ENCODE results near the gene FXR1. TPM values are rescaled to one million over a fixed set of nuclear protein-coding genes. Genes with fewer than 3 reads are reported as not detected.

Gene FXR1
- total RNA-seq, 1 experiment from 2014 or later = 245 TPM

DNA sequence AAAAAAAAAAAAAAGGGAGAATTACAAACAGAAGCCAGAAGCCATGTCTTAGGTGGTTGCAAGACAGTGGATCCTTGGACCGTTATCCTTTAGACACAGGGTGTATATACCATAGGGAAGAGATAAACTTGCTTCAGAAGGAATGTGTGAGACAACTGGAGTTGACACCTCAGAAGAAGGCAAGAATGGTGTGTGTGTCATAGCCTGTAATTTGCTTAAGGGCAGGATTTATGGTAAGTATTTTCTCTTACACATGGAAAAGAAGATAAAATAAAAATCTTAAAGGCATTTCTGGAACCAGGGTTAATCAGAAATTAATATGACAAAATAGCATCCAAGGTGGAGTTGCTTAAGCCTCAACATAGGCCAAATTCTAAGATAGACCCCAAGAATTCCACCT, 96.3 kb downstream of the FXR1 start (continued):
- TF ChIP-seq, protein P1, sequence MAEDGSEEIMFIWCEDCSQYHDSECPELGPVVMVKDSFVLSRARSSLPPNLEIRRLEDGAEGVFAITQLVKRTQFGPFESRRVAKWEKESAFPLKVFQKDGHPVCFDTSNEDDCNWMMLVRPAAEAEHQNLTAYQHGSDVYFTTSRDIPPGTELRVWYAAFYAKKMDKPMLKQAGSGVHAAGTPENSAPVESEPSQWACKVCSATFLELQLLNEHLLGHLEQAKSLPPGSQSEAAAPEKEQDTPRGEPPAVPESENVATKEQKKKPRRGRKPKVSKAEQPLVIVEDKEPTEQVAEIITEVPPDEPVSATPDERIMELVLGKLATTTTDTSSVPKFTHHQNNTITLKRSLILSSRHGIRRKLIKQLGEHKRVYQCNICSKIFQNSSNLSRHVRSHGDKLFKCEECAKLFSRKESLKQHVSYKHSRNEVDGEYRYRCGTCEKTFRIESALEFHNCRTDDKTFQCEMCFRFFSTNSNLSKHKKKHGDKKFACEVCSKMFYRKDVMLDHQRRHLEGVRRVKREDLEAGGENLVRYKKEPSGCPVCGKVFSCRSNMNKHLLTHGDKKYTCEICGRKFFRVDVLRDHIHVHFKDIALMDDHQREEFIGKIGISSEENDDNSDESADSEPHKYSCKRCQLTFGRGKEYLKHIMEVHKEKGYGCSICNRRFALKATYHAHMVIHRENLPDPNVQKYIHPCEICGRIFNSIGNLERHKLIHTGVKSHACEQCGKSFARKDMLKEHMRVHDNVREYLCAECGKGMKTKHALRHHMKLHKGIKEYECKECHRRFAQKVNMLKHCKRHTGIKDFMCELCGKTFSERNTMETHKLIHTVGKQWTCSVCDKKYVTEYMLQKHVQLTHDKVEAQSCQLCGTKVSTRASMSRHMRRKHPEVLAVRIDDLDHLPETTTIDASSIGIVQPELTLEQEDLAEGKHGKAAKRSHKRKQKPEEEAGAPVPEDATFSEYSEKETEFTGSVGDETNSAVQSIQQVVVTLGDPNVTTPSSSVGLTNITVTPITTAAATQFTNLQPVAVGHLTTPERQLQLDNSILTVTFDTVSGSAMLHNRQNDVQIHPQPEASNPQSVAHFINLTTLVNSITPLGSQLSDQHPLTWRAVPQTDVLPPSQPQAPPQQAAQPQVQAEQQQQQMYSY (CRISPR knock-in tag; IDR thresholded peaks at IDR 0.05) = no peak
- TF ChIP-seq, protein P2, sequence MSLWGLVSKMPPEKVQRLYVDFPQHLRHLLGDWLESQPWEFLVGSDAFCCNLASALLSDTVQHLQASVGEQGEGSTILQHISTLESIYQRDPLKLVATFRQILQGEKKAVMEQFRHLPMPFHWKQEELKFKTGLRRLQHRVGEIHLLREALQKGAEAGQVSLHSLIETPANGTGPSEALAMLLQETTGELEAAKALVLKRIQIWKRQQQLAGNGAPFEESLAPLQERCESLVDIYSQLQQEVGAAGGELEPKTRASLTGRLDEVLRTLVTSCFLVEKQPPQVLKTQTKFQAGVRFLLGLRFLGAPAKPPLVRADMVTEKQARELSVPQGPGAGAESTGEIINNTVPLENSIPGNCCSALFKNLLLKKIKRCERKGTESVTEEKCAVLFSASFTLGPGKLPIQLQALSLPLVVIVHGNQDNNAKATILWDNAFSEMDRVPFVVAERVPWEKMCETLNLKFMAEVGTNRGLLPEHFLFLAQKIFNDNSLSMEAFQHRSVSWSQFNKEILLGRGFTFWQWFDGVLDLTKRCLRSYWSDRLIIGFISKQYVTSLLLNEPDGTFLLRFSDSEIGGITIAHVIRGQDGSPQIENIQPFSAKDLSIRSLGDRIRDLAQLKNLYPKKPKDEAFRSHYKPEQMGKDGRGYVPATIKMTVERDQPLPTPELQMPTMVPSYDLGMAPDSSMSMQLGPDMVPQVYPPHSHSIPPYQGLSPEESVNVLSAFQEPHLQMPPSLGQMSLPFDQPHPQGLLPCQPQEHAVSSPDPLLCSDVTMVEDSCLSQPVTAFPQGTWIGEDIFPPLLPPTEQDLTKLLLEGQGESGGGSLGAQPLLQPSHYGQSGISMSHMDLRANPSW (CRISPR knock-in tag; conservative IDR thresholded peaks at IDR 0.05; ENCODE audit: low read depth) = no peak
- TF ChIP-seq, protein P3, sequence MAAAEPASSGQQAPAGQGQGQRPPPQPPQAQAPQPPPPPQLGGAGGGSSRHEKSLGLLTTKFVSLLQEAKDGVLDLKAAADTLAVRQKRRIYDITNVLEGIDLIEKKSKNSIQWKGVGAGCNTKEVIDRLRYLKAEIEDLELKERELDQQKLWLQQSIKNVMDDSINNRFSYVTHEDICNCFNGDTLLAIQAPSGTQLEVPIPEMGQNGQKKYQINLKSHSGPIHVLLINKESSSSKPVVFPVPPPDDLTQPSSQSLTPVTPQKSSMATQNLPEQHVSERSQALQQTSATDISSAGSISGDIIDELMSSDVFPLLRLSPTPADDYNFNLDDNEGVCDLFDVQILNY (CRISPR knock-in tag; IDR thresholded peaks at IDR 0.05) = no peak
- TF ChIP-seq, protein P4, sequence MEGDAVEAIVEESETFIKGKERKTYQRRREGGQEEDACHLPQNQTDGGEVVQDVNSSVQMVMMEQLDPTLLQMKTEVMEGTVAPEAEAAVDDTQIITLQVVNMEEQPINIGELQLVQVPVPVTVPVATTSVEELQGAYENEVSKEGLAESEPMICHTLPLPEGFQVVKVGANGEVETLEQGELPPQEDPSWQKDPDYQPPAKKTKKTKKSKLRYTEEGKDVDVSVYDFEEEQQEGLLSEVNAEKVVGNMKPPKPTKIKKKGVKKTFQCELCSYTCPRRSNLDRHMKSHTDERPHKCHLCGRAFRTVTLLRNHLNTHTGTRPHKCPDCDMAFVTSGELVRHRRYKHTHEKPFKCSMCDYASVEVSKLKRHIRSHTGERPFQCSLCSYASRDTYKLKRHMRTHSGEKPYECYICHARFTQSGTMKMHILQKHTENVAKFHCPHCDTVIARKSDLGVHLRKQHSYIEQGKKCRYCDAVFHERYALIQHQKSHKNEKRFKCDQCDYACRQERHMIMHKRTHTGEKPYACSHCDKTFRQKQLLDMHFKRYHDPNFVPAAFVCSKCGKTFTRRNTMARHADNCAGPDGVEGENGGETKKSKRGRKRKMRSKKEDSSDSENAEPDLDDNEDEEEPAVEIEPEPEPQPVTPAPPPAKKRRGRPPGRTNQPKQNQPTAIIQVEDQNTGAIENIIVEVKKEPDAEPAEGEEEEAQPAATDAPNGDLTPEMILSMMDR (IDR thresholded peaks at IDR 0.05) = no peak

DNA sequence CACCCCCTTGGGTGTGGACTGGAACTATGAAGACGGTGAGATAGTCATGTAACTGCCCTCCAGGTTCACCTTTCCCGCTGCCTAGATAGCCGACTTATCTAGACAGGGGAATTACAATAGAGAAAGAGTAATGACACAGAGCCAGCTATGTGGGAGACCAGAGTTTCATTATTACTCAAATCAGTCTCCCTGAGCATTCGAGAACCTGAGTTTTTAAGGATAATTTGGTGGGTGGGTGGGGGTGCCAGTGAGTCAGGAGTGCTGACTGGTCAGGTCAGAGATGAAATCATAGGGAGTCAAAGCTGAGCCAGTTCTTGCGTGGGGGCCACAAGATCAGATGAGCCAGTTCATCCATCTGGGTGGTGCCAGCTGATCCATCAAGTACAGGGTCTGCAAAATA, 96.8 kb downstream of the FXR1 start:
- no peak overlapping the region for H3K27ac Mint-ChIP-seq
- H3K9me3 Mint-ChIP-seq = peaks cover 12% of the 10 kb centered on the region
- no peaks in the 10 kb centered on the region; the same call in 1 of the 2 replicates for H3K36me3 Mint-ChIP-seq
- CTCF ChIA-PET = no interaction called here
- TF ChIP-seq MXD4 (CRISPR knock-in tag; IDR thresholded peaks at IDR 0.05; ENCODE audit: borderline replicate concordance) (no peak), ELF4 (CRISPR knock-in tag; IDR thresholded peaks at IDR 0.05; ENCODE audit: low read depth) (no peak), HMGA2 (CRISPR knock-in tag; IDR thresholded peaks at IDR 0.05) (no peak), JUN (CRISPR knock-in tag; IDR thresholded peaks at IDR 0.05) (no peak), PRRX2 (CRISPR knock-in tag; IDR thresholded peaks at IDR 0.05) (no peak), ZNF138 (CRISPR knock-in tag; conservative IDR thresholded peaks at IDR 0.05) (no peak)
- TF ChIP-seq, protein P5, sequence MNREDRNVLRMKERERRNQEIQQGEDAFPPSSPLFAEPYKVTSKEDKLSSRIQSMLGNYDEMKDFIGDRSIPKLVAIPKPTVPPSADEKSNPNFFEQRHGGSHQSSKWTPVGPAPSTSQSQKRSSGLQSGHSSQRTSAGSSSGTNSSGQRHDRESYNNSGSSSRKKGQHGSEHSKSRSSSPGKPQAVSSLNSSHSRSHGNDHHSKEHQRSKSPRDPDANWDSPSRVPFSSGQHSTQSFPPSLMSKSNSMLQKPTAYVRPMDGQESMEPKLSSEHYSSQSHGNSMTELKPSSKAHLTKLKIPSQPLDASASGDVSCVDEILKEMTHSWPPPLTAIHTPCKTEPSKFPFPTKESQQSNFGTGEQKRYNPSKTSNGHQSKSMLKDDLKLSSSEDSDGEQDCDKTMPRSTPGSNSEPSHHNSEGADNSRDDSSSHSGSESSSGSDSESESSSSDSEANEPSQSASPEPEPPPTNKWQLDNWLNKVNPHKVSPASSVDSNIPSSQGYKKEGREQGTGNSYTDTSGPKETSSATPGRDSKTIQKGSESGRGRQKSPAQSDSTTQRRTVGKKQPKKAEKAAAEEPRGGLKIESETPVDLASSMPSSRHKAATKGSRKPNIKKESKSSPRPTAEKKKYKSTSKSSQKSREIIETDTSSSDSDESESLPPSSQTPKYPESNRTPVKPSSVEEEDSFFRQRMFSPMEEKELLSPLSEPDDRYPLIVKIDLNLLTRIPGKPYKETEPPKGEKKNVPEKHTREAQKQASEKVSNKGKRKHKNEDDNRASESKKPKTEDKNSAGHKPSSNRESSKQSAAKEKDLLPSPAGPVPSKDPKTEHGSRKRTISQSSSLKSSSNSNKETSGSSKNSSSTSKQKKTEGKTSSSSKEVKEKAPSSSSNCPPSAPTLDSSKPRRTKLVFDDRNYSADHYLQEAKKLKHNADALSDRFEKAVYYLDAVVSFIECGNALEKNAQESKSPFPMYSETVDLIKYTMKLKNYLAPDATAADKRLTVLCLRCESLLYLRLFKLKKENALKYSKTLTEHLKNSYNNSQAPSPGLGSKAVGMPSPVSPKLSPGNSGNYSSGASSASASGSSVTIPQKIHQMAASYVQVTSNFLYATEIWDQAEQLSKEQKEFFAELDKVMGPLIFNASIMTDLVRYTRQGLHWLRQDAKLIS (CRISPR knock-in tag; IDR thresholded peaks at IDR 0.05; ENCODE audit: borderline replicate concordance) = no peak
- TF ChIP-seq, protein P4 (IDR thresholded peaks at IDR 0.05) = no peak
- TF ChIP-seq, protein P6, sequence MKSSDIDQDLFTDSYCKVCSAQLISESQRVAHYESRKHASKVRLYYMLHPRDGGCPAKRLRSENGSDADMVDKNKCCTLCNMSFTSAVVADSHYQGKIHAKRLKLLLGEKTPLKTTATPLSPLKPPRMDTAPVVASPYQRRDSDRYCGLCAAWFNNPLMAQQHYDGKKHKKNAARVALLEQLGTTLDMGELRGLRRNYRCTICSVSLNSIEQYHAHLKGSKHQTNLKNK (CRISPR knock-in tag; IDR thresholded peaks at IDR 0.05) = no peak
- TF ChIP-seq, protein P7, sequence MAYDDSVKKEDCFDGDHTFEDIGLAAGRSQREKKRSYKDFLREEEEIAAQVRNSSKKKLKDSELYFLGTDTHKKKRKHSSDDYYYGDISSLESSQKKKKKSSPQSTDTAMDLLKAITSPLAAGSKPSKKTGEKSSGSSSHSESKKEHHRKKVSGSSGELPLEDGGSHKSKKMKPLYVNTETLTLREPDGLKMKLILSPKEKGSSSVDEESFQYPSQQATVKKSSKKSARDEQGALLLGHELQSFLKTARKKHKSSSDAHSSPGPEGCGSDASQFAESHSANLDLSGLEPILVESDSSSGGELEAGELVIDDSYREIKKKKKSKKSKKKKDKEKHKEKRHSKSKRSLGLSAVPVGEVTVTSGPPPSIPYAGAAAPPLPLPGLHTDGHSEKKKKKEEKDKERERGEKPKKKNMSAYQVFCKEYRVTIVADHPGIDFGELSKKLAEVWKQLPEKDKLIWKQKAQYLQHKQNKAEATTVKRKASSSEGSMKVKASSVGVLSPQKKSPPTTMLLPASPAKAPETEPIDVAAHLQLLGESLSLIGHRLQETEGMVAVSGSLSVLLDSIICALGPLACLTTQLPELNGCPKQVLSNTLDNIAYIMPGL (CRISPR knock-in tag; IDR thresholded peaks at IDR 0.05) = no peak
- H3K27me3 Mint-ChIP-seq (ENCODE audit: low read depth) = no peaks in the 10 kb centered on the region; the same call in 1 of the 2 replicates
- peaks cover 6% of the 10 kb centered on the region for H3K4me1 Mint-ChIP-seq
- no peak overlapping the region for H3K4me3 Mint-ChIP-seq
- ATAC-seq (peak; percentile 59), DNase-seq (ENCODE audit: low spot score) (no peak)
- POLR2A ChIA-PET = no interaction called here
